ENCODE results near the gene PGLYRP3.
A peak's percentile ranks its signal among the peaks of the same experiment; 100 is the strongest.

The PGLYRP3 gene

GRCh38 chr1:153313288-153313687, 536 bp upstream of the PGLYRP3 start:
- no peak for DNase-seq (ENCODE audit: low spot score)

- no peak for DNase-seq (ENCODE audit: low spot score)
These were observed 2.2 kb downstream of the PGLYRP3 start for GRCh38 chr1:153310526-153310925.

- no peak for DNase-seq (ENCODE audit: low spot score)
These were observed 3.3 kb downstream of the PGLYRP3 start for GRCh38 chr1:153309441-153309840.

DNA sequence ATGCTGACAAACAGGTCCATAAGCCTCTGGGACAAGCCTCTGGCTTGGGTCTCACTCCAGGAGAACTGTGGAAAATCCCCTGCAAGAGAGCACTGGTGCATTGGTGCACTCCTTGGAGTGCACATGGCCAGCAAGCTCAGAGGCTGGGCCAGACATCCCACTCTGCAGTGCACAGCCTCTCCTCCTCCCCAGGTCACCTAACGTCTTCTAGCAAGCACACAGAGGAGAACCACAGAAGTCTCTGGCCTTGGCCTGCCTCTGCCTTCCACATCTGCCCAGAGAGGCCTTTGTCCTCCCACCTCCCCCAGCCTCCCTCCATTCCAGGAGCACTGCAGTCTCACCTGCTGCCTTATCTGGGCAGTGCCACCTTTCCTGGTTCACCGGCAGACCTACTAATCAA, 4.2 kb downstream of the PGLYRP3 start:
- DNase-seq (ENCODE audit: low spot score), result no peak

DNA sequence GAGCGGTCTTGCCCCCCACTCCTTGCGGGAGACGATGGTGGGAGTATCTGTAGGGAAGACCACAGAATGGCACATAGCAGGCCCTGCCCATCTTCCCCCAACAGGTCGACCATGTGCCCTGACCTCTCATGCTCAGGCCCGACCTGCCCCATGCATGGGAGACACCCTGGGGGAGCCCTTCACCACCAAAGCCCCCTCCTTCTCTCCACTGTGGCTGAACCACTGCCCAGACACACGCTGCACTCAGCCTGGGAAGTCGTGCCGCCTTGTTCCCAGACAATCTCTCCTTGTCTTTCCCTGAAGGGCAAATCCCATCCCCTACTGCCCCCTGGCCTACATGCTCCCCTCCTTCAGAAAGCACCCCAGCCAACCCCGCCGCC, 5.5 kb downstream of the PGLYRP3 start:
- no peak for DNase-seq (ENCODE audit: low spot score)

DNA sequence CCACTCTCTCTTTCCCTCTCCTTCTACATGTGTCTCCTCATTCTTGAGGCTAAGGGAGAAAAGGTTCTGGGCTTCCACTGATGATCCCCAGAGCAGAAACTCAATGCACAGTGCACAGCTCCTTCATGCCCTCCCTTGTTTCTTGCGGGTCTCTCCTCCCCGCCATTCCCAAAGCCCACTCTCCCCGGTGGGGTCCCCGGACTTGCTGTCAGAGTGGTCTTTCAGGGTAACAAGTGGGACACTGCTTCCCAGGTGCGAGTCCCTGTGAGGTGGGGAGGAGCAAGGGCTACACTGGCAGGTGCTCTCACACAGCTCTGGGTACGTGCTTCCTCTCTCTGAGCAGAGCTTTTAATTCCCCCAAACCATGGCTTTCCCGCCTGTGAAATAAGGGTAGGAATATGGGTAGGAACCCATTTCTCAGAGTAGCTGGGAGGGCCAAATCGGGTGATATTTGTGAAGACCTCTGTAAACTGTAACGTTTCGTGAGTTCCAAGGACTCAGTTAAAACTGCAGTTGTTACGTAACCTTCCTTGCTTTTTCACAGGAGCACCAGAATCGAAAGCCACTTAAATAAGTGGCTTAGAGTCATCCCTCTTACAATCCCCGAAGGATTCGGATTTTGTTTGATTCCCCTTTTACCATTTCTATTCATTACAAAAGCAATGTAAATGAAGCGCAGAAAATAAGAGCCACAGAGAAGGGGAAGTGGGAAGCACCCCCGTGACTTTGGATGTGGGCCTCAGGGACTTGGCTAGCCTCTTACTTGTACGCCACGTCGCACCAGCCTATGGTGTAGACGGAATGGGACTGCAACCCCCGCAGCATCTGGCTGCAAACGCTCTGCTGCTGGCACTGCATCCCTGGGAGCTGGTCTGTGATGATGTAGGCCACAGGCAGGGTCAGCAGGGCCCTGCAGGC, 6.2 kb downstream of the PGLYRP3 start:
- DNase-seq (ENCODE audit: low spot score), result no peak

DNA sequence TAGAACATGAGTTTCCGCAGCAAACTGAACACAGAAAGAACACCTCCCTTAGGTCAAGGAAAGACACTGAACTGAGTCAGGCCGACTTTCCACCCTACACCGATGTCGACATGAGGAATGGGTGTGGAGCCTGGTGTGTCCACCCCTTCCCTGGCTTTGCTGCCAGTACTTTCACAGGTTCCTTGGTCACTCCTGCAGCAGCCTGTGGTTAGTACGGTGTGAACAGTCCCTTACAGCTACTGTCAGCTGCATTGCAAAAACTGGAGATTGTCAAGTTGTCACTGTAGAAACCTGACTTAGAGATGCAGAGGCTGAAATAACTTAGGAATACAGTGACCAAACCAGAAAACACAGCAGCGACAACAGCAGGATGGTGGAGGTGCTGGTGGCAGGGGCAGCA, 7.1 kb downstream of the PGLYRP3 start:
- DNase-seq (ENCODE audit: low spot score), result no peak

DNA sequence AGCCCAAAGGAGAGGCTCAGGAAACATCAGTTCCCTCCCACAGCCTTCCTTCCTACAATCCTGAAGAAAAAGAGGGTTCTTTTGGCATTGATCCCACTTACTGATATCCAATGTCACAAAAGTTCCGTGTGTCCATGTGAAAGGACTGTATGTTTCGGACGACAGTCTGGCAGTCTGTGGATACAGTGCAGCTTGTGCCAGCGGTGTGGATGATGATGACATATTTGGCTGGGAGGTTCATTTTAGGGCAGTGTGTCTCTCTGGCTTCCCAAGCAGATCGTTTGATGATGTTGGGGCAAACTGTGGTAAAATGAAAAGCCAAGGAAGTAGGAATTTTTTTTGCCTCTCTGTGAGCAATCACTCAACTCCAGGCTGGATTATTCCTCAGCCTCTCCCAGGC, 10.4 kb downstream of the PGLYRP3 start:
- no peak for DNase-seq (ENCODE audit: low spot score)

GRCh38 chr1:153293851-153294250, 18.9 kb downstream of the PGLYRP3 start:
- DNase-seq (ENCODE audit: low spot score), result no peak

DNA sequence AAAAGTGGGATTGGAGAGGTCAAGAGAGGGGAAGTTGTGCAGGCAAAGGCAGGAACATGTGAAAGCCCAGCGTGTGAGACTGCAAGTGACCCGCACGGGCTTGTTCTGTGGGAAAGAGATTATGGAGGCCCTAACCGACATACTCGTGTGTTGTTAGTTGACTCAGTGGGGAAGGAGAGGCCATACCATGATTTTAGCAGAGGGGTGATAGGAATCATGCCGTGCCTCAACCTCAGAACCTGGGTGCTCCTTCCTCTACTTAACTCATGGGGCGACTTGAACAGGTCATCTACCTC, 19.3 kb downstream of the PGLYRP3 start:
- DNase-seq (ENCODE audit: low spot score), result no peak

DNA sequence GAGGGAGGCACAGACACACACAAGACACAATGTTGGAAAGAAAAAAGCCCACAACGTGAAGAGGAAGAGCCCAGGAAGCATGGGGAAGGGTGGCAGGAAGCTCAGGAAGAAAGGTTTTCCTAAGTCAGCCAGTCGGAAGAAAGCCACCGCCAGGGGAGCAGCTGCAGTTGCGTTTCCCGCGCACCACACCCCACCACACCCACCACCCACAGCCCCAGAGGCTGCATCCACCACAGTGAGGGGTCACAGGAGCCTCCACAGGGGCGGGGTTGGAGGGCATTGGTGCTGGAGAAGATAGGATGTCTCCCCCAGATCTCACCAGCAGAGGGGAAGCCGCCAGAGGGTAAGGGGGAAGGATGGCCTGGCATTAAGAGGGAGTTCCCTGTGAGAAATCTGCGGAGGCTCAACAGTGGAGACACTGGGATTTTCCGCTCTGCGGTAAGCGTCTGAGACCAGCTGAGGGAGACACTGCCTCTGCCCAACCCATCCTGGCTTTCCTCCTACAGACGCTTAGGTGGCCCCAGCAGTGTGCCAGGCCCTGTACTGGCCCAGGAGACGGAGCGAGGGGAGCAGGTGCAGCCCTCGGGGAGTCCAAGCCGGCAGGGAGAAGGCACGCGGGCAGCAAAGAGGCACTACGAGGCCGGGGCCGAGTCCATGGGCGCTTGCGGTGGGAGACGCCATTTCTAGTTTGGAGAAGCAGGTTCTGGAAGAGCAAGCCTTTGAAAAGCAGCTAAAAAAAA, 19.8 kb downstream of the PGLYRP3 start:
- DNase-seq (ENCODE audit: low spot score), result no peak

DNA sequence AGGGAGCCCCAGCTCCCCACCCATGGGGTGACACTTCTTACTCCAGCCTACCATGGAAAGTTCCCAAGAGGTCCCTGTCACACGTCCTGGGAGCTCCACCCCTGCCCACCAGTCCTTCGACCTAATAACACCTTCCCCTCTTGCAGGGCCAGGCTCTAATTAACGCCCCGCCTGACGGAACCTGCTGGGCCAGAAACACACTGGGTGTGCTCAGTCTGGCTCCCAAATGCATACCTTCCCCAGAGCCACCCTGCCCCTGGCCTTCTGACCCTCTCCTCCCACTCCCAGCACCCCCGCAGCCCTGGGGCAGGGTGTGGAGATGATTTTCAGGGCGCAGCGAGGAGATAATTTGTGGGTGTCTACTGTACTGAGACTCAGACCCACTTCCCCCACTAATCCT, 20.6 kb downstream of the PGLYRP3 start:
- DNase-seq (ENCODE audit: low spot score), result no peak

DNA sequence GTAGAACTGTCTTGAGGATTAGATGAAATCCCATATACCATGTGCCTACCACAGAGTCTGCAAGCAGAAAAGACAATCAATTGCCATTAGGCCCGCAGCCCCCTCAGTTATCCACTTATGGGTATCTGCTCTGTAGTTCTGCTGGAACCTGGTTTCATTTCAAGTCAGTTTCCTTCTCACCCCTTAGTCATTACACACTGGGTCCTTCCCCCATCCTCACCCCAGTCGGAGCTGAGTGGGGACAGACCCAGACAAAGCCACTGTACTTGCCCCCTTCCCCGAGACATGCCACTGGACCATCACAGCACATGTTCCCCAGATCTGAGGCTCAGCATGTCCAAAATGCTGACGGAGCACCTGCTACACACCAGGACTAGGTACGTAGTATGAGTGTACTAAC, 21.2 kb downstream of the PGLYRP3 start:
- no peak for DNase-seq (ENCODE audit: low spot score)

- DNase-seq (ENCODE audit: low spot score), result peak; percentile 8
These were observed 24.0 kb downstream of the PGLYRP3 start for GRCh38 chr1:153288634-153289275.

DNA sequence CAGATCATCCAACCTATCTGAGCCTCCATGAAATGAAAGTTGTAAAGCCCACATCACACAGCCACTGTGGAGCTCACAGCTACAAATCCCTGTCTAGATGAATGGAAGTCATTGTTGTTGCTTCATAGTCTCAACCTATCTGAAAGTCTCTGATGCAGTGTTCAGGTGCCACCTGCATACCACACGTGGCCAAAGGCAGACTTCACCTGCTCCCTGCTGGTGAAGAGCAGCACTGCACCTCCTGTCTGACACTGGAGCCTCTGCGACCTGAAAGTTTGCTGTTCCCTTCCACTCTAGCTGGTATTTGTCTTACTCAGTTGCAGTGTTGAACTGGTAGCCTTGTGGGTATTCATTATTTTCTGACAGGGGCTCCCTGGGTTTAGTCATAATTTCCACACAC, 34.9 kb downstream of the PGLYRP3 start:
- peak; percentile 52 for DNase-seq (ENCODE audit: low spot score)

DNA sequence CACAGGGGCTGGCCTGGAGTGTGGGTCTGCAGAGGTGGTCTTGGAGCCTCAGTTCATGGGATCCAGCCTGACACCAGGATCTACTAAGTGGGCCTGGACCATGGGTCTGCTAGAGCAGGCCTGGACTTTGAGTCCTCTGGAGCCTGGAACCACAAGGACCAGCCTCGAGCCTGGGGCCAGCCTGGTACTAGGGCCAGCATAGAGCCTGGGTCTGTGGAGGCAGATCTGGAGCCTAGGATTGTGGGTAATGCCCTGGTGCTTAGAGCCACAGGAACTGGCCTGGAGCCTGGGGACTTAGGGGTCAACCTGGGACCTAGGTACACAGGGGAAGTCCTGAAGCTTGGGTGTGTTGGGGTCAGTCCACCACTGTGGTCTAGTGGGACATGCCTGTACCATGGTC, 40.6 kb downstream of the PGLYRP3 start:
- DNase-seq (ENCODE audit: low spot score), result no peak

- no peak for DNase-seq (ENCODE audit: low spot score)
These were observed 41.0 kb downstream of the PGLYRP3 start for GRCh38 chr1:153271711-153272110.

- DNase-seq (ENCODE audit: low spot score), result no peak
These were observed 47.3 kb downstream of the PGLYRP3 start for GRCh38 chr1:153265457-153265856.

DNA sequence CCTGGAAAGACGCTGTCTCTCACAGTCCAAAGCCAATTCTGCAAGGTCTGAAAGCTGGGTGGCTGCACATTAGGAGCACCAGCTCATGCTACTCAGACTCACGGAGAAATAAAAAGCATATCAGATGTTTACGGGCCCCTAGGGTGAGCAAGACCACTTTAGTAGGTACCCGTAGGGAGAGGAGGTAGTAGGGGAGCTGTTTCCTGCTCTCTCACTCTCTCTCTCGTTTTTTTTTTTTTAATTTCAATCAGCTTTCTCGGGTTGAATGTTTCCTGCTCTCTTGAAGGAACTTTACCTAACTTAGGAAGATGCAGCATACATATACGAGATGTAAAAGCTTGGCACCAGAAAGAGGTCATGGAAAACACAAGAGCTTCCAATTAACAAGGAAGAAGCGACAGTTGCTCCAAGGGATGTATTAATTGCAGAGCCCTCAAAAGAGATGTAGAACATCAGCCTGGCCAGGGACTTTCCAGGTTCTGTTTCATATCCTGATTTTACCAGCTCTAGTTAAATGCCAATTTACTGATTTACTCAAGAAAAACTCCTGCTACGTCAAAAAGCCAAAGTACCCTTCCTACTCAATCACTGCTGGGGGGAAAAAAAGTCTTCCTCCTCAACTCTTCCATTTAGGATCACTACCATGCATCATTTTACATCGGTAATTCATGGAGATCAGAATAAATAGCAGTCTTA, 50.1 kb downstream of the PGLYRP3 start:
- no peak for DNase-seq (ENCODE audit: low spot score)

DNA sequence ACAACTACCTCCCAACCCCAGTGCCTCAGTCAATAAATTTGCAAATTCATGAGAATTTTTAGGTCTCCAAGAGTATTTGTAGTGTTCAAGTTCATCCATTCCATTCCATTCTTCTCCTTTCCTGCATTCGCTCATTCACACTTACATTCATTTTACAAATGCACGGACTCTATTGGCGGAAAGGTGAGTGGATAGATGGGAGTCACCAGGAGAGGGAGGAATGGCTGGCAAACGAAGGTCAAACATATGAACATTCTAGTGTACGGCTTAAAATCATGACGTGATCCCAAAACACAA, 50.7 kb downstream of the PGLYRP3 start:
- no peak for DNase-seq (ENCODE audit: low spot score)

- peak; percentile 12 for DNase-seq (ENCODE audit: low spot score)
These were observed 51.3 kb downstream of the PGLYRP3 start for GRCh38 chr1:153261281-153262069.
